ENCODE data around the gene PDCD2L.

DNA sequence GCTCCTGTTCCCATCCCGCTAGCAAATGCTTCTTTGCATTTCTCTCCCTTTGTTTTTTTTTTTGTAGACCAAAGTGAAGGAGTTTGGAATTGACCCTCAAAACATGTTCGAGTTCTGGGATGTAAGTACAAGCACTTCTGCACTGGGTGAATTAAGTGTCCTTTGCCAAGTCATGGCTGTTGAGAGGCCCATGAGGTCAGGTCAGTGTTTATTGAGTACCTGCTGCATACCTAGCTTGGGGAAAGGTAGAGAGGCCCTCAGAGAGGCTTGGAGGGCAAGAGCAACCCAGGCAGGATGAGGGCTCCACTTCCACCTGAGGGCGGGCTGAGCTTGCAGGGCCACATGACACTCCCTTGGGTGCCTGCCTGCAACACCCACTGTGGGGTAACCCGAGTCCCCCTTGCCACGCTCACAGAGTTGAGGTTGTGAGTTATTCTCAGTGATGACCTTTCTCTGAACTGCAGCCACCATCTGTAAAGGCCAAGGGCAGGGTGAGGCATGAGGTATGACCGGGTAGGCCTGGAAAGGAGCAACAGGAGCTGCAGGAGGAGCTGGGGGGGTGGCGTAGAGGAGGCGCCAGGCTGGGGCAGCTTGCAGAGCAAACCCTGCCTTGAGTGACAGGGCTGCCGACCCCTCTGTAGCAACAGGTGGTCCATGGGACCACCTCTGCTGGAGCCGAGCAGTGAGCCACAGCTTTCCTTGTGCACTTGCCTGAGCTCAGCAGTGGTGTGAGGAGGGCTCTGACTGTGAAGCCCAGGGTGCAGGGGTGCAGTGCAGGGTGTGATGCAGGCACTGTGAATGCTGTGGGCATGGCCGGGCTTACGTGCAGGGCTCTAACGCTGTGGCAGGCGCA lies 22.6 kb upstream of the PDCD2L start:
- no peak for TF ChIP-seq POLR2A (IDR thresholded peaks at IDR 0.05; ENCODE audit: low read depth, low read length)
- TF ChIP-seq POLR2AphosphoS5 (IDR thresholded peaks at IDR 0.05; ENCODE audit: low read depth, low read length), result no peak
